Measurements from ENCODE around the gene ALKBH6. TPM values are rescaled to one million over a fixed set of nuclear protein-coding genes. Genes with fewer than 3 reads are reported as not detected.
A peak's percentile ranks its signal among the peaks of the same experiment; 100 is the strongest.

ALKBH6 gene
- total RNA-seq, 1 donor from 2014 or later, result 39.7 TPM

GRCh38 chr19:36054119-36054732 is 40.2 kb upstream of the ALKBH6 start, which contains the start of gene THAP8:
Gene THAP8, minus strand, starts transcription at chr19:36054285. Its CDS starts 68 bp downstream, at chr19:36054217.
- DNase-seq (ENCODE audit: low read depth), result peak; percentile 89
- peak within 1 kb of the TSS; percentile 88 for H3K4me3 ChIP-seq (ENCODE audit: low read depth, low read length)

DNA sequence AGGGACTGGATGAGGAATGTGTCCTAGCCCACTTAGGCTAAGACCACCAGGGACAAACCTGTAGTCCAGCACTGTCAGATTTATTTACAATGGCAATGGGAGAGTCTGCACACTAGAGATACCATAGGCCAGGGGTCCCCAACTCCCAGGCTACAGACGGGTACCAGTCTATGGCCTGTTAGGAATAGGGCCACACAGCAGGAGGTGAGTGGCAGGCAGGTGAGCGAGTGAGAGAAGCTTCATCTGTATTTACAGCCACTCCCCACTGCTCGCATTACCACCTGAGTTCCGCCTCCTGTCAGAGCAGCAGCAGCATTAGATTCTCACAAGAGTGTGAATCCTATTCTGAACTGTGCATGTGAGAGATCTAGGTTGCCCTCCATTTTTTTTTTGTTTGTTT is 37.6 kb upstream of the ALKBH6 start:
- no peak for DNase-seq (ENCODE audit: low read depth)
- no peak overlapping the region for H3K4me3 ChIP-seq (ENCODE audit: low read depth, low read length)
- TF ChIP-seq CTCF (conservative IDR thresholded peaks at IDR 0.05; ENCODE audit: low read depth, low read length), result no peak

More at GRCh38 chr19:36054119-36054732, 40.2 kb upstream of the ALKBH6 start, which contains the start of gene THAP8:
- peak; percentile 48 for TF ChIP-seq CTCF (conservative IDR thresholded peaks at IDR 0.05; ENCODE audit: low read depth, low read length)

GRCh38 chr19:36051236-36051635 is 37.2 kb upstream of the ALKBH6 start:
- no peak for DNase-seq (ENCODE audit: low read depth)
- TF ChIP-seq CTCF (conservative IDR thresholded peaks at IDR 0.05; ENCODE audit: low read depth, low read length), result peak; percentile 63

DNA sequence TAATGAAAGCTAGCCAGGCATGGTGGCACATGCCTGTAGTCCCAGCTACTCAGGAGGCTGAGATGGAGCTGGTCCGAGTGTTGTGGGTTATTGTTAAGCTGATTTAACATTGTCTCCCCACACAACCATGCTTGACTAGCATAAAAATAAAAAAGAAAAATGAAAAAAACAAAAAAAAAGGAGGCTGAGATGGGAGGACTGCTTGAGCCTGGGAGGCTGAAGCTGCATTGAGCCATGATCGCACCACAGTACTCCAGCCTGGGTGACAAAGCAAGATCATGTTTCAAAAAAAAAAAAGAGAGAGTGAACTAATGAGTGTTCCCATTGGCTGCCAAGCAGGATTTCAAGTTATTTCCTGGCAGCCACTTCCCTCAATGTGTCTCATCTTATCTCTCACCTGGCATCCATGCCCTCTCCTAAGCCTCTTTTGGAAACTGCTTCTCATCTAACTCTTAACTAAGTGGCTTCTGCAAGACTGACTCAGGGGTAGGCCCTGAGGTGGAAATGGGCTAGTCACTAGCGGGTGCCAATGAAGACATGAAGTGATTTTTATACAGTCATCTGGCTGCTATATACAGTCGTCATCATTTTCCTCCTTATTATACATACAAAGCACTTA is 35.2 kb upstream of the ALKBH6 start:
- no peak for DNase-seq (ENCODE audit: low read depth)

More at GRCh38 chr19:36051236-36051635, 37.2 kb upstream of the ALKBH6 start:
- no peak overlapping the region for H3K4me3 ChIP-seq (ENCODE audit: low read depth, low read length)

GRCh38 chr19:36047835-36048234 is 33.8 kb upstream of the ALKBH6 start:
- TF ChIP-seq CTCF (conservative IDR thresholded peaks at IDR 0.05; ENCODE audit: low read depth, low read length), result no peak
- no peak for DNase-seq (ENCODE audit: low read depth)
- H3K4me3 ChIP-seq (ENCODE audit: low read depth, low read length), result no peak overlapping the region

More for the DNA sequence above, 35.2 kb upstream of the ALKBH6 start:
- no peak for TF ChIP-seq CTCF (conservative IDR thresholded peaks at IDR 0.05; ENCODE audit: low read depth, low read length)
- no peak overlapping the region for H3K4me3 ChIP-seq (ENCODE audit: low read depth, low read length)

- DNase-seq (ENCODE audit: low read depth), result no peak
- no peak overlapping the region for H3K4me3 ChIP-seq (ENCODE audit: low read depth, low read length)
- no peak for TF ChIP-seq CTCF (conservative IDR thresholded peaks at IDR 0.05; ENCODE audit: low read depth, low read length)
Observed at GRCh38 chr19:36046443-36047050, 32.5 kb upstream of the ALKBH6 start.
